GM10248 (cell line): Measurements from ENCODE around the gene EPHX1.
A peak's percentile ranks its signal among the peaks of the same experiment; 100 is the strongest.

ENCODE experiments used
- CTCF ChIA-PET: fragments of 300-600 bp; sonication (Branson Sonifier 250); formaldehyde crosslinking; extraction: SDS; loops from one replicate; lab custom pipeline; 2021; ENCODE audit warnings: antibody characterized with exemption; lab: Yijun Ruan, JAX
- POLR2A ChIA-PET: fragments of 350-650 bp; sonication (Branson Sonifier 250); formaldehyde crosslinking; extraction: SDS; loops from one replicate; lab custom pipeline; 2020; ENCODE audit warnings: antibody characterized with exemption; lab: Yijun Ruan, JAX
- DNase-seq: peaks from one replicate; pipeline ENCODE4 v3.0.0; 2012; ENCODE audit errors: extremely low spot score
- TF ChIP-seq, protein P1 (sequence below): IDR thresholded peaks from 2 replicates; pipeline ENCODE4 v1.5.1; 2012; ENCODE audit warnings: mild to moderate bottlenecking, low read depth; ENCODE audit errors: extremely low read depth, missing control alignments, control extremely low read depth

EPHX1 gene

DNA sequence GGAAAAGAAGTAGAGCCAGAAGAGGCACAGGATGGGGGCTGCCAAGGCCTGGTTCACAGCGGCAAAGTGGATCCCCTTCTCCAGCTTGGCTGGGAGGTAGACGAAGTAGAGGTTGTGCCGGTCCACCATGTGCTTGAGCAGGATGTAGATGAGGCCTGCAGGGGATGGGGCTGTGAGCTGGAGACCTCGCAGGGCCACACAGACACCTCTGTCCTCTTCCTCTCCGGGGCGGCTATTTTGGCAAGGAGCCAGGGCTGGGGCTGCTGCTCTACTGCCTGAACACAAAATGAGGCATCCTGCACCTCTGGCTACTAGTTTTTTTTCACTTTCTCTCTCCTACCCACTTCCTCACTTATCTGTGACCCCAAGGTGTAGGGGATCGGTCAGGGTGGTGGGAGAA, 40.0 kb downstream of the EPHX1 start:
- DNase-seq: no peak
- CTCF ChIA-PET: interaction anchor here (0.9 kb wide), 1 partner anchor 73 kb away, joined by 3 read pairs; the partner anchor contains the start of gene SRP9
- POLR2A ChIA-PET: no interaction called here
- TF ChIP-seq, protein P1, sequence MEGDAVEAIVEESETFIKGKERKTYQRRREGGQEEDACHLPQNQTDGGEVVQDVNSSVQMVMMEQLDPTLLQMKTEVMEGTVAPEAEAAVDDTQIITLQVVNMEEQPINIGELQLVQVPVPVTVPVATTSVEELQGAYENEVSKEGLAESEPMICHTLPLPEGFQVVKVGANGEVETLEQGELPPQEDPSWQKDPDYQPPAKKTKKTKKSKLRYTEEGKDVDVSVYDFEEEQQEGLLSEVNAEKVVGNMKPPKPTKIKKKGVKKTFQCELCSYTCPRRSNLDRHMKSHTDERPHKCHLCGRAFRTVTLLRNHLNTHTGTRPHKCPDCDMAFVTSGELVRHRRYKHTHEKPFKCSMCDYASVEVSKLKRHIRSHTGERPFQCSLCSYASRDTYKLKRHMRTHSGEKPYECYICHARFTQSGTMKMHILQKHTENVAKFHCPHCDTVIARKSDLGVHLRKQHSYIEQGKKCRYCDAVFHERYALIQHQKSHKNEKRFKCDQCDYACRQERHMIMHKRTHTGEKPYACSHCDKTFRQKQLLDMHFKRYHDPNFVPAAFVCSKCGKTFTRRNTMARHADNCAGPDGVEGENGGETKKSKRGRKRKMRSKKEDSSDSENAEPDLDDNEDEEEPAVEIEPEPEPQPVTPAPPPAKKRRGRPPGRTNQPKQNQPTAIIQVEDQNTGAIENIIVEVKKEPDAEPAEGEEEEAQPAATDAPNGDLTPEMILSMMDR: no peak

DNA sequence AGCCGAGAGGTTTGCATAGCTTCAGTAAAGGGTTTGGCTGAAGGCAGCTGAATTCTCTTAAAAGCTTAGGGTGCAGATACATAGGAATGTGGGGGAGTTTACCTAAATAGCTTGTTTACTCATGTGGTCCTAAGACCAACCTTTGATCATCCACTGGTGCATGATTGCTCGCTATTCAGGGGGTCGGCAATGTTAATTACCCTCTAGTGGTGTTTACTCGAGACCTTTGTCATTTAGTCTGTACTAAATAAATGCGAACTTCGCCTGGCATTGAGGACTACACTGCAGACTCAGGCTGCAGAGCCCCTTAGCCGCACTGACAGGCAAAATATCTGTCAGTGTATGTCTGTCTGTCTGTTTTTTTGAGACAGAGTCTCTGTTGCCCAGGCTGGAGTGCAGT, 40.4 kb downstream of the EPHX1 start:
- DNase-seq: no peak
- ChIA-PET POLR2A (no interaction called here), CTCF (interaction anchor here (0.9 kb wide), 1 partner anchor 73 kb away, joined by 3 read pairs; the partner anchor contains the start of gene SRP9)
- TF ChIP-seq, protein P1: no peak

DNA sequence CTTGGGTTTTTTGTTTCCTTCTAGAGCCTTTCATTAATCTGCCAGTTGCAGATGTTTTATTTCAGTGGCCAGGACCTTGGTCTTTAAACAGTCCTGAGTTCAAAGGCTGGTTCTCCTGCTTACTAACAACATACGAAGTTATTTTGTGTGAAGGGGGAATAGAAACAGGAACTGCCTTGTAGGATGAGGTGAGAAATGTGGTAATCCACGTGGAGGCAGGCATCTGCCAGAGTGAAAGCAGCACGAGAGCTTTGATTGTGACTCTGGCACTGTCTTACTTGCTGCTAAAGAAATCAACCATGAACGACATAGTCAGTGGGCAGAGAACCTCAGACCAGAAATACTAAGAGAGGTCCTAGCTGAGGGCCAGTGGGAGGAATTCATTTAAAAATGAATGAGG, 41.9 kb downstream of the EPHX1 start:
- ChIA-PET CTCF (interaction anchor here (1.5 kb wide), 1 partner anchor 17 kb away, joined by 5 read pairs; no protein-coding TSS in a partner anchor), POLR2A (no interaction called here)
- TF ChIP-seq, protein P1: no peak
- DNase-seq: peak; percentile 72

DNA sequence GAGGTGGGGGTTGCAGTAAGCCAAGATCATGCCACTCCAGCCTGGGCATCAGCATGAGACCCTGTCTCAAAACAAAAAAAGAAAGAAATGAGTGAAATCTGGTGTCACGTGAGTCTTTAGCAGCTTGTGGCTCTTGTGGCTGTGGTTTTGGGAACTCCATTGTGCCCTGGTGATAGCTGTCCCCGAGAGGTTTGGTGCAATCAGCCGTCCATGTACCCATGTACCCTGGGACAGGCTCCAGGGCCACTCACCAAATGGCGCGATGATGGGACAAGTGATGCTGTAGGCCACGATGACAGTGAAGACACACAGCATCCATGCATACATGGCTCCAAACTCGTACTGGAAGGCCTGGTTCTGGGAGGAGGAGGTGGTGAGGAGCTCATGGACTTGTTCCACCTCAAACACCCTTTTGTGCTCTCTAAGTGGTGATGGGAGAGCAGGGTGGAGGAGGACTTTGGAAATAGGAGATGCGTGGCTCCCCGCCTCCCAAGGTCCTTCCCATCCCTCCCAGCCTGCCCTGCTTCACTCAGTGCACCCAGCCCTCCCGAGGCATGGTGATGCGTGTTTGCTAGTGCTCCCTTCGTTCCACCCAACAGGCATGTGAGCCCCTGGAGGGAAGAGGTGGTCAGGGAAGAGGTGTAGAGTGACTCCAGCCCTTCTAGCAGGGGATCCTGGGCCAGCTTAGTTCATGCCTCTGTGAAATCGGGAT, 42.6 kb downstream of the EPHX1 start:
- CTCF ChIA-PET: interaction anchor here (0.9 to 1.5 kb wide), 3 partner anchors 17 to 59 kb away, joined by 3 to 5 read pairs (median 5); partner anchors contain the start of gene TMEM63A

DNA sequence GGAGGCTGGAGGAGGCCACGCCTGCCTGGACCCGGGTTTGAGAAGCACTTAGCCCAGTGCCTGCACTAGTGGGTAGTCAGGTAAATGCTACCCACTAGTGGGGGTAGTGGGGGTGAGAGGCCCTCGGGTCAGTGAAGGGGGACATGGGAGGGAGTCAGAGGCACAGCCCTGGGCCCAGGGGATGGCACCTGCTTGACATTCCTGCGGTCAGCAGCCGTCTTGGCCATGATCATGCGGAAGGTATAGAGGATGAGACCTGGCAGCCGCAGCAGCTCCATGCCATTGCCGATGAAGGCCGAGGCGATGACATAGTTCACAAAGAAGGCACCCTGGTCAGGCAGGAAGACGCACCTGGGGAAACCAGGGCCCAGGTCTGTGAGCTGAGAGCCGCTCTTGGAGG, 43.5 kb downstream of the EPHX1 start:
- DNase-seq: no peak
- TF ChIP-seq, protein P1: no peak
- ChIA-PET POLR2A (no interaction called here), CTCF (interaction anchor here (0.9 kb wide), 2 partner anchors 29 to 60 kb away, joined by 3 to 5 read pairs; partner anchors contain the start of gene TMEM63A)

More for the DNA sequence above, 42.6 kb downstream of the EPHX1 start:
- no peak for DNase-seq
- POLR2A ChIA-PET: no interaction called here
- TF ChIP-seq, protein P1: no peak

DNA sequence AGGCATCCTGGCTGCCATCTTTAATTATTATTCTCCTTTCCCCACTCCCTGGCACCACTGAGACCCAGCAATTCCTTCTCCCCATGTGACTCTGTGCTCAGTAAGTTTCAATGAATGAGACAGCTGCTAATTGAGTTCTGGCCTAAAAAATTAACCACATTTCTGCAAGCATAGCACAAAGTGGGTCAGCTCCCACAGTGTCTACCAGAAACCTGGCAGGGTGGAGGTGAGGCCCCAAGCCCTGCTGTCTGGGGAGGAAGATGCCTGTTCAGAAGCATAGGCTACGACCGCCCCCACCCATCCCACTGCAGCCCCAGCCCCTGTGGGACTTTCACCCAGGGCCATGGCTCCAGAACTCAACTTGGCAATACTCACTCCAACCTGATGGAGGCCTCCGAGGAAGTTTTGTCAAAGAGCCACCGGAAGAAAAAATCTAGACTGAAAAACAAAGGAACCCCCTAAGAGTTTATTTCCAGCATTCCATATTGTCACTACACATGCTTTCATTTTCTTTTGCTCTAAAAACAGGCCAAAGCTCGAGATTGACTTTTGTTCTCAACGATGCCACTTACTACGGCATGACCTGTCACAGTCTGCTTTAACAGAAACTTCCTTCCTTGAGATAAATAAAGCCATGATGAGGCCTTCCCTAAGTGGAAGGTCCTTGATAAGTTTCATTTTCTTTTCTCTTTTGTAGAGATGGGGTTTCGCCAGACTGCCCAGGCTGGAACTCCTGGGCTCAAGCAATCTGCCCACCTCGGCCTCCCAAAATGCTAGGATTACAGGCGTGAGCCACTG, 45.8 kb downstream of the EPHX1 start:
- TF ChIP-seq, protein P1: no peak
- CTCF ChIA-PET: interaction anchor here (0.9 to 1.6 kb wide), 3 partner anchors 12 to 27 kb away, joined by 3 to 4 read pairs (median 3); partner anchors contain the start of gene TMEM63A
- POLR2A ChIA-PET: no interaction called here

More for the DNA sequence above, 45.8 kb downstream of the EPHX1 start:
- DNase-seq: no peak
